MM.1S (cell line): ENCODE results near the gene RASGRP2.

ENCODE experiments used
- CTCF ChIP-seq: fragments of 300-600 bp; sonication (generic); IDR thresholded peaks from 2 replicates; pipeline ENCODE4 v1.5.1; 2016; ENCODE audit warnings: antibody characterized with exemption, low read length, mixed read lengths
- EZH2 ChIP-seq: fragments of 300-600 bp; sonication (generic); optimal IDR thresholded peaks from 2 replicates; pipeline ENCODE3; 2017; ENCODE audit warnings: low read depth, mild to moderate bottlenecking, antibody characterized with exemption, low read length, mixed read lengths
- EZH2phosphoT487 ChIP-seq: fragments of 300-600 bp; sonication (generic); IDR thresholded peaks from 2 replicates; pipeline ENCODE4 v1.6.1; 2018; ENCODE audit warnings: antibody characterized with exemption, low read length

GRCh38 chr11:64762674-64763525 lies 19.0 kb upstream of the RASGRP2 start:
- TF ChIP-seq CTCF (no peak), EZH2phosphoT487 (no peak), EZH2 (no peak)
